HepG2 (cell line): ENCODE measurements around the gene TIMM13. TPM values are rescaled to one million over a fixed set of nuclear protein-coding genes. Genes with fewer than 3 reads are reported as not detected.
A peak's percentile ranks its signal among the peaks of the same experiment; 100 is the strongest.

ENCODE experiments used
- ELF4 ChIP-seq: sonication (generic); formaldehyde crosslinking; IDR thresholded peaks from 2 replicates; pipeline ENCODE4 v1.5.0; 2020; ENCODE audit warnings: missing genetic modification reagents, mild to moderate bottlenecking, moderate library complexity, borderline replicate concordance
- KAT7 ChIP-seq: IDR thresholded peaks from 2 replicates; pipeline ENCODE4 v1.6.1; 2018; ENCODE audit warnings: borderline replicate concordance, missing compliant biosample characterization
- NCOA5 ChIP-seq: sonication (generic); formaldehyde crosslinking; IDR thresholded peaks from 2 replicates; pipeline ENCODE4 v1.4.0; 2020; ENCODE audit warnings: missing genetic modification reagents
- PHF5A ChIP-seq: IDR thresholded peaks from one replicate; pipeline ENCODE4 v1.6.1; 2018; ENCODE audit warnings: low read depth, missing genetic modification reagents; ENCODE audit not compliant: unreplicated experiment
- PREB ChIP-seq: sonication (generic); formaldehyde crosslinking; IDR thresholded peaks from 2 replicates; pipeline ENCODE4 v1.4.0; 2020; ENCODE audit warnings: missing genetic modification reagents
- RCOR2 ChIP-seq: IDR thresholded peaks from 2 replicates; pipeline ENCODE4 v1.6.1; 2016; ENCODE audit warnings: missing biosample characterization, missing genetic modification reagents
- SP2 ChIP-seq: sonication (generic); formaldehyde crosslinking; IDR thresholded peaks from 2 replicates; pipeline ENCODE4 v1.5.1; 2020; ENCODE audit warnings: mild to moderate bottlenecking, missing genetic modification reagents
- SP4 ChIP-seq: sonication (generic); formaldehyde crosslinking; IDR thresholded peaks from 2 replicates; pipeline ENCODE4 v1.8.1; 2023; ENCODE audit warnings: mild to moderate bottlenecking, missing genetic modification reagents
- ZBTB40 ChIP-seq, 2 experiments: fragments of 450-650 bp in 1 of 2; sonication (generic) in 1 of 2; formaldehyde crosslinking in 1 of 2; IDR thresholded peaks; 2 replicates each; pipeline versions ENCODE4 v1.6.1 to v1.8.0; 2016 to 2022; ENCODE audit warnings: antibody characterized with exemption in 1 of 2, mild to moderate bottlenecking in 1 of 2, missing genetic modification reagents in 1 of 2
- ZFP36L2 ChIP-seq: sonication (generic); formaldehyde crosslinking; IDR thresholded peaks from 2 replicates; pipeline ENCODE4 v1.4.0; 2020; ENCODE audit warnings: missing genetic modification reagents
- ZNF253 ChIP-seq: sonication (generic); formaldehyde crosslinking; IDR thresholded peaks from 2 replicates; pipeline ENCODE4 v1.8.0; 2022; ENCODE audit warnings: mild to moderate bottlenecking, missing genetic modification reagents, borderline replicate concordance
- ZNF292 ChIP-seq: sonication (generic); formaldehyde crosslinking; IDR thresholded peaks from 2 replicates; pipeline ENCODE4 v1.8.1; 2022; ENCODE audit warnings: mild to moderate bottlenecking, low read depth, missing genetic modification reagents, borderline replicate concordance
- ZNF451 ChIP-seq: sonication (generic); formaldehyde crosslinking; IDR thresholded peaks from 2 replicates; pipeline ENCODE4 v1.5.0; 2020; ENCODE audit warnings: mild to moderate bottlenecking, missing genetic modification reagents
- ZNF512 ChIP-seq: sonication (generic); formaldehyde crosslinking; IDR thresholded peaks from 2 replicates; pipeline ENCODE4 v1.4.0; 2020; ENCODE audit warnings: mild to moderate bottlenecking, missing genetic modification reagents
- ZNF709 ChIP-seq: sonication (generic); formaldehyde crosslinking; IDR thresholded peaks from 2 replicates; pipeline ENCODE4 v1.5.0; 2020; ENCODE audit warnings: mild to moderate bottlenecking, missing genetic modification reagents
- ZNF761 ChIP-seq: sonication (generic); formaldehyde crosslinking; conservative IDR thresholded peaks from 2 replicates; pipeline ENCODE4 v1.4.0; 2020; ENCODE audit warnings: mild to moderate bottlenecking, missing genetic modification reagents
- ZNF839 ChIP-seq: sonication (generic); formaldehyde crosslinking; IDR thresholded peaks from 2 replicates; pipeline ENCODE4 v1.4.0; 2020; ENCODE audit warnings: missing genetic modification reagents, mild to moderate bottlenecking, borderline replicate concordance
- polyA plus RNA-seq, 8 experiments: library from polyadenylated mRNA; depleted of rRNA in 3 of 8; stranded (reverse) in 7 of 8; unstranded in 1 of 8; fragments of >200 nt; fragmentation: Illumina TruSeq in 4 of 8; extraction: Trizol in 4 of 8; gene quantifications; 2 replicates each; pipeline versions ENCODE4 v1.2.1 to v1.2.3, GENCODE V29; 2011 to 2016; ENCODE audit warnings: low read depth in 4 of 8, missing spikeins in 1 of 8, mixed read lengths in 1 of 8; ENCODE audit not compliant: insufficient read depth in 1 of 8
- total RNA-seq, 5 experiments: library from RNA; depleted of rRNA; stranded (reverse); fragments of >200 nt; fragmentation: Illumina TruSeq; extraction: Trizol; gene quantifications; 2 replicates each; pipeline ENCODE4 v1.2.3, GENCODE V29; 2016; ENCODE audit warnings: low read depth in 1 of 5

The TIMM13 gene
- total and polyA plus RNA-seq, 2 of the 13 experiments (the other 11 are each of a cell fraction or from before 2014, with no cell fraction given): 48.4 to 108 TPM

- TF ChIP-seq ZBTB40 (IDR thresholded peaks at IDR 0.05) (peak; percentile 96), ZBTB40 (CRISPR knock-in tag; IDR thresholded peaks at IDR 0.05) (peak; percentile 100), RCOR2 (CRISPR knock-in tag) (peak; percentile 75), NCOA5 (no peak), SP4 (CRISPR knock-in tag) (peak; percentile 64; the same call in 1 of the 2 replicates), ZNF512 (CRISPR knock-in tag) (0 out of 2 replicates have a peak, but pooled peaks have one; percentile 30), PREB (no peak), ZNF839 (CRISPR knock-in tag) (peak; percentile 84; the same call in 1 of the 2 replicates), ZFP36L2 (CRISPR knock-in tag) (no peak), ELF4 (no peak; the same call in 1 of the 2 replicates), SP2 (CRISPR knock-in tag) (peak; percentile 55; the same call in 1 of the 2 replicates), ZNF761 (CRISPR knock-in tag) (no peak), ZNF253 (CRISPR knock-in tag) (no peak), PHF5A (CRISPR knock-in tag) (peak; percentile 87), ZNF292 (CRISPR knock-in tag) (peak; percentile 67), ZNF451 (CRISPR knock-in tag) (0 out of 2 replicates have a peak, but pooled peaks have one; percentile 66), KAT7 (CRISPR knock-in tag) (peak; percentile 70), ZNF709 (peak; percentile 93)
These were observed 10.9 kb downstream of the TIMM13 start (continued) for GRCh38 chr19:2416321-2417097.
